ENCODE measurements around the gene ECHS1. TPM values are rescaled to one million over a fixed set of nuclear protein-coding genes. Genes with fewer than 3 reads are reported as not detected.

The ECHS1 gene
- total and polyA plus RNA-seq, 2 of the 8 experiments (the other 6 are each of a cell fraction or from before 2014, with no cell fraction given): 41.7 to 101 TPM

- no peak overlapping the region for H2BK15ac ChIP-seq (ENCODE audit: low read length)
- no peaks in the 10 kb centered on the region; a peak in 2 of 8 replicates for H3K36me3 ChIP-seq (ENCODE audit: control insufficient read depth in 2 of 4, insufficient read depth in 4 of 4, low read length in 3 of 4)
- ChIA-PET POLR2A (ENCODE audit: partially characterized antibody) (interaction anchor here (0.8 to 5.0 kb wide), 4 partner anchors 8 to 36 kb away, joined by 3 to 38 read pairs (median 3); partner anchors contain the start of gene PRAP1), CTCF (ENCODE audit: partially characterized antibody) (interaction anchor here (1.3 to 4.9 kb wide), 3 partner anchors 9 to 25 kb away, joined by 3 to 57 read pairs (median 5); no protein-coding TSS in a partner anchor)
- H2BK5ac ChIP-seq (ENCODE audit: low read depth, low read length): no peak overlapping the region
- no peaks in the 10 kb centered on the region for H3K79me2 ChIP-seq (ENCODE audit: control insufficient read depth in 1 of 2, insufficient read depth in 2 of 2, low read length in 2 of 2)
- no peak overlapping the region for H3K4ac ChIP-seq (replicated peaks; ENCODE audit: insufficient read length, low read depth, low read length)
- WGBS, 2 experiments (ENCODE audit: extremely low coverage in 1 of 2, insufficient coverage in 1 of 2, insufficient read length in 1 of 2, insufficient replicate concordance in 2 of 2, low coverage in 1 of 2, low lambda C conversion rate in 2 of 2, missing lambda C conversion rate in 1 of 2): 93% methylated on average over 11 of the region's 14 CpGs; no CpG with 5 or more reads in 1 of the 2 experiments
- H4K20me1 ChIP-seq (replicated peaks in 1 of 2; ENCODE audit: control insufficient read depth in 1 of 2, insufficient read depth in 2 of 2, low read length in 2 of 2): peaks cover 7 to 16% of the 10 kb centered on the region in 2 experiments
- no peak for TF ChIP-seq TBP (IDR thresholded peaks at IDR 0.05; ENCODE audit: low read depth, low read length)
- H2BK12ac ChIP-seq (ENCODE audit: low read depth, low read length): no peak overlapping the region
- no peaks in the 10 kb centered on the region; the same call in 1 of the 2 replicates for H3K79me1 ChIP-seq (ENCODE audit: low read depth, low read length)
- H4K8ac ChIP-seq (ENCODE audit: extremely low read depth, insufficient read depth, low read length): no peak overlapping the region
- no peak overlapping the region for H3K4me3 ChIP-seq (ENCODE audit: extremely low read depth in 1 of 4, insufficient read depth in 2 of 4, low read depth in 3 of 4, low read length in 4 of 4)
- no peaks in the 10 kb centered on the region for H3K9me3 ChIP-seq (ENCODE audit: insufficient read depth in 2 of 2, low read depth in 1 of 2, low read length in 1 of 2)
- H3K4me2 ChIP-seq (ENCODE audit: insufficient read depth in 1 of 2, low read depth in 2 of 2, low read length in 2 of 2): no peak overlapping the region
- H2BK120ac ChIP-seq (replicated peaks; ENCODE audit: low read depth, low read length): no peak overlapping the region
- H2BK20ac ChIP-seq (ENCODE audit: low read length): no peak overlapping the region
- H3K23ac ChIP-seq (ENCODE audit: insufficient read length): no peak overlapping the region
- peaks cover 0 to 15% (median 5%) of the 10 kb centered on the region in 4 experiments; a peak in 4 of 7 replicates for H3K4me1 ChIP-seq (replicated peaks in 1 of 4; ENCODE audit: control insufficient read depth in 3 of 4, insufficient read depth in 4 of 4, low read length in 3 of 4)
- H3K27me3 ChIP-seq (replicated peaks in 1 of 4; ENCODE audit: control insufficient read depth in 3 of 4, extremely low read depth in 1 of 4, insufficient read depth in 3 of 4, low read length in 3 of 4): peaks cover 0 to 11% (median 2%) of the 10 kb centered on the region in 4 experiments; a peak in 4 of 7 replicates
- FAIRE-seq (no peak), DNase-seq (ENCODE audit: low read depth in 1 of 2, low spot score in 2 of 2) (no peak)
- H3K23me2 ChIP-seq (ENCODE audit: low read depth, low read length): peaks cover 6% of the 10 kb centered on the region; the same call in 1 of the 2 replicates
- H3K56ac ChIP-seq (replicated peaks; ENCODE audit: insufficient read length, low read depth, low read length): no peak overlapping the region
- no peak overlapping the region for H3K9ac ChIP-seq (replicated peaks in 1 of 4; ENCODE audit: extremely low read depth in 1 of 4, low read depth in 3 of 4, low read length in 3 of 4)
- H4K5ac ChIP-seq (ENCODE audit: insufficient read length, low read depth, low read length): no peak overlapping the region
- H2AK5ac ChIP-seq (ENCODE audit: low read depth, low read length): no peak overlapping the region
- H2AFZ ChIP-seq (ENCODE audit: low read length): no peak overlapping the region
- no peak overlapping the region for H3K14ac ChIP-seq (ENCODE audit: insufficient read length)
- no peak overlapping the region for H3K18ac ChIP-seq (ENCODE audit: extremely low read depth, low read length)
- H4K91ac ChIP-seq (replicated peaks; ENCODE audit: insufficient read length, low read length): no peak overlapping the region
- no peak overlapping the region for H3K27ac ChIP-seq (ENCODE audit: low read depth, low read length)
Measured at GRCh38 chr10:133354672-133355240, 18.4 kb downstream of the ECHS1 start.
